ENCODE data around the gene PHOX2A.

DNA sequence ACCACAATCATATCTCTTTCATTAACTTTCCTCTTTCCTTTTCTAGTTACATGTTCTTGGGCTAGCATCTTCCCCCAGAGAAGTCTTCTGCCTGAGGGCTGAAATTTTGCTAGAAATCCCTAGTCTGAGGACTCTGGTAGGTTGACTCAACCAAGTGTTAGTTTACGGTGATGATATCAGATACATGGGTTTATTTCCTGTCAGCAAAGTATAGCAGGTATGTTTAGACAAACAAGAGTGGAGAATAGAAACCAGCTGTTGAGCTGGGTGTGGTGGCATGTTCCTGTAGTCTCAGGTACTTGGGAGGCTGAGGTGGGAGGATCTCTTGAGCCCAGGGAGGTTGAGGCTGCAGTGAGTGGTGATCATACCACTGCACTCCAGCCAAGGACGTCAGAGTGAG lies 40.8 kb downstream of the PHOX2A start:
- TF ChIP-seq, protein P1, sequence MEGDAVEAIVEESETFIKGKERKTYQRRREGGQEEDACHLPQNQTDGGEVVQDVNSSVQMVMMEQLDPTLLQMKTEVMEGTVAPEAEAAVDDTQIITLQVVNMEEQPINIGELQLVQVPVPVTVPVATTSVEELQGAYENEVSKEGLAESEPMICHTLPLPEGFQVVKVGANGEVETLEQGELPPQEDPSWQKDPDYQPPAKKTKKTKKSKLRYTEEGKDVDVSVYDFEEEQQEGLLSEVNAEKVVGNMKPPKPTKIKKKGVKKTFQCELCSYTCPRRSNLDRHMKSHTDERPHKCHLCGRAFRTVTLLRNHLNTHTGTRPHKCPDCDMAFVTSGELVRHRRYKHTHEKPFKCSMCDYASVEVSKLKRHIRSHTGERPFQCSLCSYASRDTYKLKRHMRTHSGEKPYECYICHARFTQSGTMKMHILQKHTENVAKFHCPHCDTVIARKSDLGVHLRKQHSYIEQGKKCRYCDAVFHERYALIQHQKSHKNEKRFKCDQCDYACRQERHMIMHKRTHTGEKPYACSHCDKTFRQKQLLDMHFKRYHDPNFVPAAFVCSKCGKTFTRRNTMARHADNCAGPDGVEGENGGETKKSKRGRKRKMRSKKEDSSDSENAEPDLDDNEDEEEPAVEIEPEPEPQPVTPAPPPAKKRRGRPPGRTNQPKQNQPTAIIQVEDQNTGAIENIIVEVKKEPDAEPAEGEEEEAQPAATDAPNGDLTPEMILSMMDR (IDR thresholded peaks at IDR 0.05; ENCODE audit: insufficient read depth, low read length), result no peak
- TF ChIP-seq POLR2AphosphoS5 (IDR thresholded peaks at IDR 0.05; ENCODE audit: low read depth), result no peak
- TF ChIP-seq, protein P2, sequence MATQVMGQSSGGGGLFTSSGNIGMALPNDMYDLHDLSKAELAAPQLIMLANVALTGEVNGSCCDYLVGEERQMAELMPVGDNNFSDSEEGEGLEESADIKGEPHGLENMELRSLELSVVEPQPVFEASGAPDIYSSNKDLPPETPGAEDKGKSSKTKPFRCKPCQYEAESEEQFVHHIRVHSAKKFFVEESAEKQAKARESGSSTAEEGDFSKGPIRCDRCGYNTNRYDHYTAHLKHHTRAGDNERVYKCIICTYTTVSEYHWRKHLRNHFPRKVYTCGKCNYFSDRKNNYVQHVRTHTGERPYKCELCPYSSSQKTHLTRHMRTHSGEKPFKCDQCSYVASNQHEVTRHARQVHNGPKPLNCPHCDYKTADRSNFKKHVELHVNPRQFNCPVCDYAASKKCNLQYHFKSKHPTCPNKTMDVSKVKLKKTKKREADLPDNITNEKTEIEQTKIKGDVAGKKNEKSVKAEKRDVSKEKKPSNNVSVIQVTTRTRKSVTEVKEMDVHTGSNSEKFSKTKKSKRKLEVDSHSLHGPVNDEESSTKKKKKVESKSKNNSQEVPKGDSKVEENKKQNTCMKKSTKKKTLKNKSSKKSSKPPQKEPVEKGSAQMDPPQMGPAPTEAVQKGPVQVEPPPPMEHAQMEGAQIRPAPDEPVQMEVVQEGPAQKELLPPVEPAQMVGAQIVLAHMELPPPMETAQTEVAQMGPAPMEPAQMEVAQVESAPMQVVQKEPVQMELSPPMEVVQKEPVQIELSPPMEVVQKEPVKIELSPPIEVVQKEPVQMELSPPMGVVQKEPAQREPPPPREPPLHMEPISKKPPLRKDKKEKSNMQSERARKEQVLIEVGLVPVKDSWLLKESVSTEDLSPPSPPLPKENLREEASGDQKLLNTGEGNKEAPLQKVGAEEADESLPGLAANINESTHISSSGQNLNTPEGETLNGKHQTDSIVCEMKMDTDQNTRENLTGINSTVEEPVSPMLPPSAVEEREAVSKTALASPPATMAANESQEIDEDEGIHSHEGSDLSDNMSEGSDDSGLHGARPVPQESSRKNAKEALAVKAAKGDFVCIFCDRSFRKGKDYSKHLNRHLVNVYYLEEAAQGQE (IDR thresholded peaks at IDR 0.05; ENCODE audit: insufficient replicate concordance, low read depth), result no peak
- no peak for TF ChIP-seq GABPA (IDR thresholded peaks at IDR 0.05; ENCODE audit: low read depth)
